Fibroblast of lung (primary cell): Measurements from ENCODE around the gene ZDHHC11. TPM values are rescaled to one million over a fixed set of nuclear protein-coding genes. Genes with fewer than 3 reads are reported as not detected.

Experiments used
- DNase-seq, 2 donors: peaks; one replicate each; pipeline versions ENCODE4 v3.0.0 to v3.0.0-alpha.2; 2010; ENCODE audit warnings: low read depth in 2 of 2
- H2AFZ ChIP-seq: 2 replicates; pipeline ENCODE4 v1.5.1; 2012; ENCODE audit warnings: low read length, control low read depth, inconsistent platforms
- H3K27ac ChIP-seq: 2 replicates; pipeline ENCODE4 v1.5.1; 2011; ENCODE audit warnings: low read length, control low read depth; ENCODE audit not compliant: insufficient read depth
- H3K27me3 ChIP-seq: 2 replicates; pipeline ENCODE4 v1.5.1; 2011; ENCODE audit warnings: mild to moderate bottlenecking, low read length; ENCODE audit not compliant: control insufficient read depth, insufficient read depth
- H3K36me3 ChIP-seq: 2 replicates; pipeline ENCODE4 v1.5.1; 2011; ENCODE audit warnings: low read length; ENCODE audit not compliant: control insufficient read depth, insufficient read depth
- H3K4me1 ChIP-seq: 2 replicates; pipeline ENCODE4 v1.5.1; 2011; ENCODE audit warnings: low read length; ENCODE audit not compliant: control insufficient read depth, insufficient read depth; ENCODE audit errors: extremely low read depth
- H3K4me2 ChIP-seq: 2 replicates; pipeline ENCODE4 v1.5.1; 2011; ENCODE audit warnings: low read length, control low read depth; ENCODE audit not compliant: insufficient read depth; ENCODE audit errors: extremely low read depth
- H3K4me3 ChIP-seq, 4 experiments: fragments of 200-600 bp in 1 of 4; sonication (generic) in 1 of 4; replicated peaks in 1 of 4; 2 replicates each; pipeline ENCODE4 v1.5.1; 2011 to 2016; ENCODE audit warnings: low read length in 4 of 4, low read depth in 3 of 4, mild to moderate bottlenecking in 3 of 4, control low read depth in 2 of 4, inconsistent platforms in 1 of 4, mixed read lengths in 1 of 4; ENCODE audit not compliant: insufficient read depth in 1 of 4; ENCODE audit errors: control extremely low read depth in 1 of 4
- H3K79me2 ChIP-seq: 2 replicates; pipeline ENCODE4 v1.5.1; 2012; ENCODE audit warnings: mild to moderate bottlenecking, low read length, inconsistent platforms; ENCODE audit not compliant: control insufficient read depth, insufficient read depth
- H3K9ac ChIP-seq: 2 replicates; pipeline ENCODE4 v1.5.1; 2011; ENCODE audit warnings: mild to moderate bottlenecking, low read length, control low read depth; ENCODE audit not compliant: insufficient read depth
- H3K9me3 ChIP-seq: 2 replicates; pipeline ENCODE4 v1.5.1; 2012; ENCODE audit warnings: low read depth, low read length; ENCODE audit not compliant: control insufficient read depth, insufficient read depth
- H4K20me1 ChIP-seq: 2 replicates; pipeline ENCODE4 v1.5.1; 2011; ENCODE audit warnings: low read length; ENCODE audit not compliant: control insufficient read depth, insufficient read depth; ENCODE audit errors: extremely low read depth
- CTCF ChIP-seq, 2 donors: IDR thresholded peaks in 1 of 2; conservative IDR thresholded peaks in 1 of 2; 1 replicate in 1 of 2; 2 replicates in 1 of 2; pipeline ENCODE4 v1.5.1; 2011 to 2012; ENCODE audit warnings: low read length in 2 of 2, control low read depth in 1 of 2, inconsistent platforms in 1 of 2, low read depth in 1 of 2, mild to moderate bottlenecking in 1 of 2
- EZH2 ChIP-seq: IDR thresholded peaks from 2 replicates; pipeline ENCODE4 v1.5.1; 2012; ENCODE audit warnings: low read length, control low read depth, mild to moderate bottlenecking; ENCODE audit errors: missing control alignments
- polyA plus RNA-seq, 2 donors: library from polyadenylated mRNA; depleted of rRNA in 1 of 2; stranded (reverse) in 1 of 2; unstranded in 1 of 2; fragments of >200 nt; gene quantifications; 2 replicates each; pipeline ENCODE4 v1.2.1, GENCODE V29; 2011 to 2012; ENCODE audit warnings: missing spikeins in 1 of 2
- total RNA-seq: library from RNA; depleted of rRNA; stranded (reverse); fragments of >200 nt; gene quantifications from 2 replicates; pipeline ENCODE4 v1.2.1, GENCODE V29; 2014

ZDHHC11 gene
- total and polyA plus RNA-seq, 2 donors (not counting 1 experiment from before 2014, with no cell fraction given) = 0.23 to 2.5 TPM

- Histone ChIP-seq H3K36me3 (peaks cover 40% of the 10 kb centered on the region), H3K79me2 (peaks cover 18% of the 10 kb centered on the region)
- no peak for TF ChIP-seq EZH2
- no peak for TF ChIP-seq CTCF (conservative IDR thresholded peaks at IDR 0.05 in 1 of 2, IDR thresholded peaks at IDR 0.05 in 1 of 2; ENCODE audit: low read depth in 1 of 2, low read length in 2 of 2)
Measured at GRCh38 chr5:878125-878524, 27.3 kb upstream of the ZDHHC11 start.

GRCh38 chr5:876398-877365 lies 25.9 kb upstream of the ZDHHC11 start:
- no peaks in the 10 kb centered on the region for H3K4me1 ChIP-seq
- H3K79me2 ChIP-seq = peaks cover 5% of the 10 kb centered on the region
- DNase-seq = no peak

More at GRCh38 chr5:878125-878524, 27.3 kb upstream of the ZDHHC11 start:
- no peak for DNase-seq
- Histone ChIP-seq H3K27me3 (no peaks in the 10 kb centered on the region), H3K9me3 (no peaks in the 10 kb centered on the region), H3K9ac (no peak overlapping the region), H3K4me3 (no peak overlapping the region), H2AFZ (no peak overlapping the region), H3K4me2 (no peak overlapping the region), H4K20me1 (no peaks in the 10 kb centered on the region), H3K4me1 (no peaks in the 10 kb centered on the region), H3K27ac (no peak overlapping the region)

More at GRCh38 chr5:876398-877365, 25.9 kb upstream of the ZDHHC11 start:
- H3K4me2 ChIP-seq = no peak overlapping the region
- no peaks in the 10 kb centered on the region for H3K27me3 ChIP-seq
- H4K20me1 ChIP-seq = no peaks in the 10 kb centered on the region
- TF ChIP-seq CTCF (conservative IDR thresholded peaks at IDR 0.05 in 1 of 2, IDR thresholded peaks at IDR 0.05 in 1 of 2; ENCODE audit: low read depth in 1 of 2, low read length in 2 of 2) = no peak
- TF ChIP-seq EZH2 = no peak
- H3K4me3 ChIP-seq = no peak overlapping the region
- no peak overlapping the region for H2AFZ ChIP-seq
- H3K9ac ChIP-seq = no peak overlapping the region
- peaks cover 37% of the 10 kb centered on the region for H3K36me3 ChIP-seq
- H3K9me3 ChIP-seq = no peaks in the 10 kb centered on the region
- H3K27ac ChIP-seq = no peak overlapping the region
